PFSK-1 (cell line): ENCODE measurements around the gene PCLO.

ENCODE experiments used
- FOXP2 ChIP-seq: optimal IDR thresholded peaks from 2 replicates; pipeline ENCODE3; 2011; ENCODE audit warnings: borderline replicate concordance, control low read depth, inconsistent platforms; ENCODE audit not compliant: insufficient read depth; ENCODE audit errors: extremely low read length, extremely low read depth
- POLR2AphosphoS5 ChIP-seq: IDR thresholded peaks from 2 replicates; pipeline ENCODE4 v1.6.1; 2012; ENCODE audit warnings: low read depth, mild to moderate bottlenecking, control low read depth, low read length, moderate library complexity
- SIN3A ChIP-seq: IDR thresholded peaks from 2 replicates; pipeline ENCODE4 v1.6.1; 2012; ENCODE audit warnings: mild to moderate bottlenecking, low read length, moderate library complexity, borderline replicate concordance; ENCODE audit not compliant: insufficient read depth
- TAF1 ChIP-seq: IDR thresholded peaks from 2 replicates; pipeline ENCODE4 v1.6.1; 2012; ENCODE audit warnings: low read length, control low read depth, borderline replicate concordance; ENCODE audit not compliant: insufficient read depth
- TF ChIP-seq, protein P1 (sequence below), 2 experiments: IDR thresholded peaks; 2 replicates each; pipeline versions ENCODE4 v1.6.1 to v1.8.0; 2011 to 2012; ENCODE audit warnings: low read depth in 2 of 2, low read length in 2 of 2, control low read depth in 1 of 2, inconsistent platforms in 1 of 2, mild to moderate bottlenecking in 1 of 2, moderate library complexity in 1 of 2; ENCODE audit not compliant: insufficient read depth in 1 of 2

Gene PCLO

DNA sequence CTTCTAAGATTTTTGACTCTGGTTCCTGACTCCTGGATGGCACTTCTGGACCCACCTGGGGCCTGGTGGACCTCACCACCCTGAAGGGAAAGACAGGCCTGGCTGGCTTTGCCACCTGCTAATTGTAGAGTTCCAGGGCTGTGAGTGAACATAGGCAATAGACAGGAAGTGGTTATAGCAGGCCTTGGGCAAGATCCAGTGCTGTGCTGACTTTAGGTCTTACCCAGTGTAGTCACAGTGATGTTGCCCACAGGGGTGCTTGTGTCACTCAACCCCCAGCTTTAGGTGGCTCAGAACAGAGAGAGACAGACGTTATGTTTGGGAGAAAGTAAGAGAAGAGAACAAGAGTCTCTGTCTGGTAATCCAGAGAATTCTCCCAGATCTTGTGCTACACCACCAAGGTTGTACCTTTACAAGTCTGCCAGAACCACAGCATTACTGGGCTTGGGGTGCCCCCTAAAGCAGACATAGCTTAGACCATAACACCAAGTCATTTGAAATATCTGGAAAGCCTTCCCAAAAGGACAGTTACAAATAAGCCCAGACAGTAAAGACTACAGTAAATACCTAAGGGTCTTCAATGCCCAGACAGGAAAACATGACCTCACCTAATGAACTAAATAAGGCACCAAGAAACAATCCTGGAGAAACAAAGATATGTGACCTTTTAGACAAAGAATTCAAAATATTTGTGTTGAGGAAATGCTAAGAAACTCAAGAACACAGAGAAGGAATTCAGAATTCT, 303.4 kb downstream of the PCLO start:
- TF ChIP-seq, protein P1, sequence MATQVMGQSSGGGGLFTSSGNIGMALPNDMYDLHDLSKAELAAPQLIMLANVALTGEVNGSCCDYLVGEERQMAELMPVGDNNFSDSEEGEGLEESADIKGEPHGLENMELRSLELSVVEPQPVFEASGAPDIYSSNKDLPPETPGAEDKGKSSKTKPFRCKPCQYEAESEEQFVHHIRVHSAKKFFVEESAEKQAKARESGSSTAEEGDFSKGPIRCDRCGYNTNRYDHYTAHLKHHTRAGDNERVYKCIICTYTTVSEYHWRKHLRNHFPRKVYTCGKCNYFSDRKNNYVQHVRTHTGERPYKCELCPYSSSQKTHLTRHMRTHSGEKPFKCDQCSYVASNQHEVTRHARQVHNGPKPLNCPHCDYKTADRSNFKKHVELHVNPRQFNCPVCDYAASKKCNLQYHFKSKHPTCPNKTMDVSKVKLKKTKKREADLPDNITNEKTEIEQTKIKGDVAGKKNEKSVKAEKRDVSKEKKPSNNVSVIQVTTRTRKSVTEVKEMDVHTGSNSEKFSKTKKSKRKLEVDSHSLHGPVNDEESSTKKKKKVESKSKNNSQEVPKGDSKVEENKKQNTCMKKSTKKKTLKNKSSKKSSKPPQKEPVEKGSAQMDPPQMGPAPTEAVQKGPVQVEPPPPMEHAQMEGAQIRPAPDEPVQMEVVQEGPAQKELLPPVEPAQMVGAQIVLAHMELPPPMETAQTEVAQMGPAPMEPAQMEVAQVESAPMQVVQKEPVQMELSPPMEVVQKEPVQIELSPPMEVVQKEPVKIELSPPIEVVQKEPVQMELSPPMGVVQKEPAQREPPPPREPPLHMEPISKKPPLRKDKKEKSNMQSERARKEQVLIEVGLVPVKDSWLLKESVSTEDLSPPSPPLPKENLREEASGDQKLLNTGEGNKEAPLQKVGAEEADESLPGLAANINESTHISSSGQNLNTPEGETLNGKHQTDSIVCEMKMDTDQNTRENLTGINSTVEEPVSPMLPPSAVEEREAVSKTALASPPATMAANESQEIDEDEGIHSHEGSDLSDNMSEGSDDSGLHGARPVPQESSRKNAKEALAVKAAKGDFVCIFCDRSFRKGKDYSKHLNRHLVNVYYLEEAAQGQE (IDR thresholded peaks at IDR 0.05; ENCODE audit: insufficient read depth in 1 of 2, low read depth in 2 of 2, low read length in 2 of 2): no peak
- no peak for TF ChIP-seq SIN3A
- no peak for TF ChIP-seq TAF1
- no peak for TF ChIP-seq FOXP2
- no peak for TF ChIP-seq POLR2AphosphoS5

- TF ChIP-seq POLR2AphosphoS5 (no peak), SIN3A (no peak), TAF1 (no peak), FOXP2 (no peak)
- TF ChIP-seq, protein P1 (IDR thresholded peaks at IDR 0.05; ENCODE audit: insufficient read depth in 1 of 2, low read depth in 2 of 2, low read length in 2 of 2): no peak
These were observed 311.6 kb downstream of the PCLO start for GRCh38 chr7:82851121-82851520.

DNA sequence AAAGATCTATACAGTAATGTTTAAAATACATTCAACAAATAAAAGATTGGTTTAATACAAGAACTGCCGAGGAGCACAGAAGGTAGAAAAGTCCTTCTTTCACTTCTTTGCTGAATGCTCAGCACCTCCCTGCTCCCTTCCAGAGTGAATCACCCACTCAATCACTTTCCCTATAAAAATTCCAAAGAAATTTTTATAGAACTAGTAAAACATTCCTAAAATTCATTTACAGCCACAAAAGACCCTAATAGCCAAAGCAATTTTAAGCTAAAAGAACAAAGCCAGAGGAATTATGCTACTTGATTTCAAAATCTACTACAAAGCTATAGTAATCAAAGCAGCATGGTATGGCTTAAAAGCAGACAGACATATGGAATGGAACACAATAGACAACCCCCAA, 320.9 kb downstream of the PCLO start:
- TF ChIP-seq TAF1 (no peak), POLR2AphosphoS5 (no peak), FOXP2 (no peak)
- TF ChIP-seq, protein P1 (IDR thresholded peaks at IDR 0.05; ENCODE audit: insufficient read depth in 1 of 2, low read depth in 2 of 2, low read length in 2 of 2): no peak

- no peak for TF ChIP-seq TAF1
- no peak for TF ChIP-seq SIN3A
- TF ChIP-seq POLR2AphosphoS5: no peak
- TF ChIP-seq, protein P1 (IDR thresholded peaks at IDR 0.05; ENCODE audit: insufficient read depth in 1 of 2, low read depth in 2 of 2, low read length in 2 of 2): no peak
- no peak for TF ChIP-seq FOXP2
These were observed 322.6 kb downstream of the PCLO start for GRCh38 chr7:82840061-82840460.

GRCh38 chr7:82839555-82839954, 323.1 kb downstream of the PCLO start:
- TF ChIP-seq FOXP2 (no peak), POLR2AphosphoS5 (no peak), TAF1 (no peak), SIN3A (no peak)
- TF ChIP-seq, protein P1 (IDR thresholded peaks at IDR 0.05; ENCODE audit: insufficient read depth in 1 of 2, low read depth in 2 of 2, low read length in 2 of 2): no peak
